H9 (cell line): ENCODE results near the gene KCTD4. TPM values are rescaled to one million over a fixed set of nuclear protein-coding genes. Genes with fewer than 3 reads are reported as not detected.
A peak's percentile ranks its signal among the peaks of the same experiment; 100 is the strongest.

Source experiments
- DNase-seq: peaks from one replicate; pipeline ENCODE4 v3.0.0-alpha.2; 2017
- H2AFZ ChIP-seq: one replicate; pipeline ENCODE4 v1.6.1; 2013; ENCODE audit warnings: mild to moderate bottlenecking, low read length, control low read depth, moderate library complexity
- H2AK5ac ChIP-seq: 2 replicates; pipeline ENCODE4 v1.6.1; 2013; ENCODE audit warnings: low read length, control low read depth, mixed read lengths; ENCODE audit not compliant: insufficient read length
- H2BK120ac ChIP-seq: one replicate; pipeline ENCODE4 v1.6.1; 2013; ENCODE audit warnings: low read depth, mild to moderate bottlenecking, low read length, control low read depth, inconsistent platforms; ENCODE audit not compliant: poor library complexity, severe bottlenecking
- H2BK12ac ChIP-seq: 2 replicates; pipeline ENCODE4 v1.6.1; 2013; ENCODE audit warnings: low read length, control low read depth, mixed read lengths, low read depth; ENCODE audit not compliant: insufficient read length
- H2BK15ac ChIP-seq: 2 replicates; pipeline ENCODE4 v1.6.1; 2013; ENCODE audit warnings: low read depth, low read length, control low read depth
- H2BK20ac ChIP-seq: one replicate; pipeline ENCODE4 v1.6.1; 2013; ENCODE audit warnings: low read depth, mild to moderate bottlenecking, low read length, control low read depth, inconsistent platforms; ENCODE audit not compliant: poor library complexity, severe bottlenecking
- H2BK5ac ChIP-seq: 2 replicates; pipeline ENCODE4 v1.6.1; 2013; ENCODE audit warnings: low read length, control low read depth, mixed read lengths; ENCODE audit not compliant: insufficient read length
- H3K14ac ChIP-seq: 2 replicates; pipeline ENCODE4 v1.6.1; 2013; ENCODE audit warnings: low read length, control low read depth; ENCODE audit not compliant: insufficient read depth
- H3K18ac ChIP-seq: 2 replicates; pipeline ENCODE4 v1.6.1; 2013; ENCODE audit warnings: low read depth, mild to moderate bottlenecking, mixed read lengths, low read length, control low read depth; ENCODE audit not compliant: insufficient read length
- H3K23ac ChIP-seq: 2 replicates; pipeline ENCODE4 v1.6.1; 2013; ENCODE audit warnings: low read length, control low read depth, mixed read lengths, low read depth; ENCODE audit not compliant: insufficient read length
- H3K23me2 ChIP-seq: 2 replicates; pipeline ENCODE4 v1.6.1; 2013; ENCODE audit warnings: low read depth, mild to moderate bottlenecking, mixed read lengths, low read length, control low read depth; ENCODE audit not compliant: insufficient read length, poor library complexity, severe bottlenecking
- H3K27ac ChIP-seq: 2 replicates; pipeline ENCODE4 v1.5.1; 2013; ENCODE audit warnings: low read length, control low read depth, mixed read lengths, low read depth; ENCODE audit not compliant: insufficient read length
- H3K27me3 ChIP-seq: 2 replicates; pipeline ENCODE4 v1.6.1; 2013; ENCODE audit warnings: low read length, control low read depth, inconsistent platforms; ENCODE audit not compliant: insufficient read depth
- H3K4ac ChIP-seq: 2 replicates; pipeline ENCODE4 v1.6.1; 2013; ENCODE audit warnings: low read depth, mild to moderate bottlenecking, control low read depth, inconsistent platforms, low read length, moderate library complexity
- H3K4me1 ChIP-seq: 2 replicates; pipeline ENCODE4 v1.6.1; 2013; ENCODE audit warnings: low read length, control low read depth, inconsistent platforms; ENCODE audit not compliant: insufficient read depth
- H3K4me2 ChIP-seq: 2 replicates; pipeline ENCODE4 v1.6.1; 2013; ENCODE audit warnings: low read length, control low read depth, mixed read lengths; ENCODE audit not compliant: insufficient read length, insufficient read depth
- H3K56ac ChIP-seq: 2 replicates; pipeline ENCODE4 v1.6.1; 2013; ENCODE audit warnings: low read depth, mild to moderate bottlenecking, mixed read lengths, low read length, control low read depth; ENCODE audit not compliant: insufficient read length
- H3K79me1 ChIP-seq: 2 replicates; pipeline ENCODE4 v1.6.1; 2013; ENCODE audit warnings: low read depth, mild to moderate bottlenecking, moderate library complexity, low read length, control low read depth, inconsistent platforms; ENCODE audit not compliant: insufficient read depth, poor library complexity, severe bottlenecking
- H3K79me2 ChIP-seq: 2 replicates; pipeline ENCODE4 v1.6.1; 2013; ENCODE audit warnings: low read length, control low read depth, inconsistent platforms; ENCODE audit not compliant: insufficient read depth
- H3K9ac ChIP-seq: 2 replicates; pipeline ENCODE4 v1.6.1; 2013; ENCODE audit warnings: low read length, control low read depth, mixed read lengths; ENCODE audit not compliant: insufficient read length; ENCODE audit errors: extremely low read depth
- H3K9me3 ChIP-seq: one replicate; pipeline ENCODE4 v1.6.1; 2013; ENCODE audit warnings: low read depth, low read length, inconsistent platforms; ENCODE audit not compliant: control insufficient read depth
- H3T11ph ChIP-seq: one replicate; pipeline ENCODE4 v1.6.1; 2013; ENCODE audit warnings: mild to moderate bottlenecking, low read length, control low read depth, inconsistent platforms
- H4K20me1 ChIP-seq: one replicate; pipeline ENCODE4 v1.6.1; 2013; ENCODE audit not compliant: control insufficient read depth, insufficient read length, insufficient read depth
- H4K5ac ChIP-seq: 2 replicates; pipeline ENCODE4 v1.6.1; 2013; ENCODE audit warnings: low read depth, mild to moderate bottlenecking, mixed read lengths, low read length, control low read depth; ENCODE audit not compliant: insufficient read length
- H4K8ac ChIP-seq: replicated peaks from 2 replicates; pipeline ENCODE4 v1.6.1; 2013; ENCODE audit warnings: low read length, control low read depth, mixed read lengths, low read depth; ENCODE audit not compliant: insufficient read length
- H4K91ac ChIP-seq: 2 replicates; pipeline ENCODE4 v1.6.1; 2013; ENCODE audit warnings: low read depth, mild to moderate bottlenecking, moderate library complexity, mixed read lengths, low read length, control low read depth; ENCODE audit not compliant: insufficient read length
- H3K27ac Mint-ChIP-seq, 3 experiments: 2 replicates in 2 of 3; 3 replicates in 1 of 3; pipeline ENCODE4 v1.8.0; 2020 to 2021; ENCODE audit warnings: mixed read lengths in 3 of 3, mild to moderate bottlenecking in 1 of 3, moderate library complexity in 1 of 3
- H3K27me3 Mint-ChIP-seq: 2 replicates; pipeline ENCODE4 v1.8.0; 2021; ENCODE audit warnings: low read depth, mild to moderate bottlenecking, moderate library complexity, mixed read lengths
- H3K36me3 Mint-ChIP-seq, 3 experiments: 2 replicates in 2 of 3; 3 replicates in 1 of 3; pipeline ENCODE4 v1.8.0; 2020 to 2021; ENCODE audit warnings: low read depth in 3 of 3, mixed read lengths in 3 of 3; ENCODE audit not compliant: insufficient read depth in 1 of 3
- H3K4me1 Mint-ChIP-seq, 2 experiments: 2 replicates each; pipeline ENCODE4 v1.8.0; 2020; ENCODE audit warnings: mixed read lengths in 2 of 2
- H3K4me3 Mint-ChIP-seq, 2 experiments: 2 replicates in 1 of 2; 3 replicates in 1 of 2; pipeline ENCODE4 v1.8.0; 2020 to 2021; ENCODE audit warnings: mild to moderate bottlenecking in 2 of 2, mixed read lengths in 2 of 2, moderate library complexity in 1 of 2
- H3K9me3 Mint-ChIP-seq, 2 experiments: 2 replicates in 1 of 2; 3 replicates in 1 of 2; pipeline ENCODE4 v1.8.0; 2020; ENCODE audit warnings: mild to moderate bottlenecking in 2 of 2, mixed read lengths in 2 of 2, moderate library complexity in 1 of 2
- WGBS: extraction: QIAGEN DNeasy Blood & Tissue Kit; methylation state at CpG from one replicate; pipeline ENCODE4 v1.1.7; 2013; ENCODE audit warnings: missing lambda C conversion rate, low lambda C conversion rate, mixed read lengths; ENCODE audit not compliant: insufficient read length; ENCODE audit errors: extremely low coverage; 5-methylcytosine and 5-hydroxymethylcytosine counted together
- total RNA-seq: library from RNA; stranded (reverse); gene quantifications from 2 replicates; pipeline ENCODE4 v1.2.1, GENCODE V29; 2021
- TF ChIP-seq, protein P1 (sequence below): fragments of 200-600 bp; sonication (generic); conservative IDR thresholded peaks from 3 replicates; pipeline ENCODE4 v1.8.0; 2021; ENCODE audit warnings: antibody characterized with exemption, mild to moderate bottlenecking

Gene KCTD4
- total RNA-seq, 1 experiment from 2014 or later = not detected

DNA sequence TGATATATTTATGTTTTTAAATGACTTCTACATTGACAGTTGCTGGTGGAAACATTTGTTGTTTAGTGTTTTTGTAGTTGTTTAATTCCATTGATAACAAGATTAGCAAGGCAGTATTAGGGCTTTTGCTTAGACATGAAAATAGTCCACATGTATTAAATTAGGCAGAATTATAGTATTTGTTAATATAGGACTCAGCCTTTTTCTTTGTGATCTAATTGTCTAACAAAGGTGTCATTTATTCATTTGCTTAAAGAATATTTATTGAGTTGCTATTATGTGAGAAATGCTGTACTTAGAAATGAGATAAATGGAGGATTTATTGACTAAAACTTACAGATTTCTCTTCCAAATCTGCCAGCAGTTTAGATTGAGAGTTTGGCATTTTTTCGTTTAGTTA lies 41.7 kb upstream of the KCTD4 start:
- Histone ChIP-seq H2BK5ac (no peak overlapping the region), H2BK12ac (no peak overlapping the region), H3K14ac (no peak overlapping the region), H3T11ph (no peak overlapping the region), H3K9me3 (no peaks in the 10 kb centered on the region), H3K4me1 (no peaks in the 10 kb centered on the region), H3K9ac (no peak overlapping the region), H3K4ac (no peak overlapping the region), H3K79me2 (no peaks in the 10 kb centered on the region; the same call in 1 of the 2 replicates), H3K23me2 (no peaks in the 10 kb centered on the region), H4K91ac (no peak overlapping the region), H3K56ac (no peak overlapping the region), H4K8ac (no peak overlapping the region), H3K4me2 (no peak overlapping the region), H2AK5ac (no peak overlapping the region), H3K27ac (no peak overlapping the region), H3K23ac (no peak overlapping the region), H4K20me1 (no peaks in the 10 kb centered on the region), H2BK15ac (no peak overlapping the region), H3K79me1 (peaks cover 3% of the 10 kb centered on the region), H3K27me3 (no peaks in the 10 kb centered on the region), H3K18ac (no peak overlapping the region), H2BK20ac (no peak overlapping the region), H2BK120ac (no peak overlapping the region), H2AFZ (no peak overlapping the region), H4K5ac (no peak overlapping the region)
- Mint-ChIP-seq H3K9me3 (peaks cover 0 to 2% of the 10 kb centered on the region in 2 experiments; a peak in 1 of 5 replicates), H3K36me3 (peaks cover 0 to 4% (median 0%) of the 10 kb centered on the region in 3 experiments; a peak in 2 of 7 replicates), H3K27me3 (no peaks in the 10 kb centered on the region), H3K4me1 (peaks cover 9 to 10% of the 10 kb centered on the region in 2 experiments), H3K4me3 (no peak overlapping the region), H3K27ac (peak overlapping the region in 2 of 3 experiments; percentile 16 to 32; a peak in 2 of 7 replicates)
- no peak for DNase-seq
- TF ChIP-seq, protein P1, sequence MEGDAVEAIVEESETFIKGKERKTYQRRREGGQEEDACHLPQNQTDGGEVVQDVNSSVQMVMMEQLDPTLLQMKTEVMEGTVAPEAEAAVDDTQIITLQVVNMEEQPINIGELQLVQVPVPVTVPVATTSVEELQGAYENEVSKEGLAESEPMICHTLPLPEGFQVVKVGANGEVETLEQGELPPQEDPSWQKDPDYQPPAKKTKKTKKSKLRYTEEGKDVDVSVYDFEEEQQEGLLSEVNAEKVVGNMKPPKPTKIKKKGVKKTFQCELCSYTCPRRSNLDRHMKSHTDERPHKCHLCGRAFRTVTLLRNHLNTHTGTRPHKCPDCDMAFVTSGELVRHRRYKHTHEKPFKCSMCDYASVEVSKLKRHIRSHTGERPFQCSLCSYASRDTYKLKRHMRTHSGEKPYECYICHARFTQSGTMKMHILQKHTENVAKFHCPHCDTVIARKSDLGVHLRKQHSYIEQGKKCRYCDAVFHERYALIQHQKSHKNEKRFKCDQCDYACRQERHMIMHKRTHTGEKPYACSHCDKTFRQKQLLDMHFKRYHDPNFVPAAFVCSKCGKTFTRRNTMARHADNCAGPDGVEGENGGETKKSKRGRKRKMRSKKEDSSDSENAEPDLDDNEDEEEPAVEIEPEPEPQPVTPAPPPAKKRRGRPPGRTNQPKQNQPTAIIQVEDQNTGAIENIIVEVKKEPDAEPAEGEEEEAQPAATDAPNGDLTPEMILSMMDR = no peak
- no CpG with 5 or more reads among the region's 1 CpG for WGBS
